ENCODE results near the gene ATP6AP1. TPM values are rescaled to one million over a fixed set of nuclear protein-coding genes. Genes with fewer than 3 reads are reported as not detected.

ATP6AP1 gene
- total and polyA plus RNA-seq, 9 of the 15 experiments (the other 6 are each of a cell fraction or from before 2014, with no cell fraction given): 8.3 to 90.5 (median 52.9) TPM

GRCh38 chrX:154398668-154399526, 29.6 kb upstream of the ATP6AP1 start (continued):
- no peak for TF ChIP-seq ZNF407 (IDR thresholded peaks at IDR 0.05; ENCODE audit: low read depth)
- peak; percentile 51 to 66 for TF ChIP-seq RAD21 (CRISPR knock-in tag; conservative IDR thresholded peaks at IDR 0.05 in 1 of 2, IDR thresholded peaks at IDR 0.05 in 1 of 2)
- TF ChIP-seq MEF2A (IDR thresholded peaks at IDR 0.05; ENCODE audit: control insufficient read depth, low read depth, low read length): no peak
- no peak; the same call in none of the 2 replicates for TF ChIP-seq MXI1 (IDR thresholded peaks at IDR 0.05; ENCODE audit: low read depth, low read length)
- peak; percentile 18 for TF ChIP-seq FOSL1 (tag; conservative IDR thresholded peaks at IDR 0.05)
- TF ChIP-seq SMAD3 (CRISPR knock-in tag; conservative IDR thresholded peaks at IDR 0.05): no peak
- 0 out of 2 replicates have a peak, but pooled peaks have one; percentile 15 for TF ChIP-seq ZBTB17 (CRISPR knock-in tag; IDR thresholded peaks at IDR 0.05)
- no peak for TF ChIP-seq SMAD1 (IDR thresholded peaks at IDR 0.05; ENCODE audit: low read depth, low read length, partially characterized antibody)
- no peak for TF ChIP-seq ZNF197 (CRISPR knock-in tag; IDR thresholded peaks at IDR 0.05; ENCODE audit: low read depth)
- TF ChIP-seq ZNF639 (CRISPR knock-in tag; conservative IDR thresholded peaks at IDR 0.05 in 1 of 2, IDR thresholded peaks at IDR 0.05 in 1 of 2): peak in 1 of 2 experiments; percentile 2; a peak in 1 of 4 replicates
- TF ChIP-seq ZFP36 (IDR thresholded peaks at IDR 0.05; ENCODE audit: low read depth, low read length, partially characterized antibody): no peak
- no peak for TF ChIP-seq ZFPM2 (CRISPR knock-in tag; IDR thresholded peaks at IDR 0.05)
- TF ChIP-seq KLF13 (tag; IDR thresholded peaks at IDR 0.05; ENCODE audit: borderline replicate concordance, low read depth): no peak
- peak; percentile 30 for TF ChIP-seq HDAC2 (IDR thresholded peaks at IDR 0.05)
- TF ChIP-seq PTRF (tag; IDR thresholded peaks at IDR 0.05): no peak
- no peak for TF ChIP-seq ZNF12 (CRISPR knock-in tag; IDR thresholded peaks at IDR 0.05)
- no peak for TF ChIP-seq U2AF2 (optimal IDR thresholded peaks at IDR 0.05; ENCODE audit: low read depth, low read length)

Measured in K562 (cell line).